Activated CD8-positive, alpha-beta memory T cell treated with anti-CD3 and anti-CD28 coated beads, Interleukin-2, amount 50 U/mL, for 1 hour (primary cell): ENCODE data around the gene UCK2.

Source experiments
- DNase-seq: peaks from one replicate; pipeline ENCODE4 v3.0.0-alpha.2; 2020; ENCODE audit errors: extremely low read depth

UCK2 gene

DNA sequence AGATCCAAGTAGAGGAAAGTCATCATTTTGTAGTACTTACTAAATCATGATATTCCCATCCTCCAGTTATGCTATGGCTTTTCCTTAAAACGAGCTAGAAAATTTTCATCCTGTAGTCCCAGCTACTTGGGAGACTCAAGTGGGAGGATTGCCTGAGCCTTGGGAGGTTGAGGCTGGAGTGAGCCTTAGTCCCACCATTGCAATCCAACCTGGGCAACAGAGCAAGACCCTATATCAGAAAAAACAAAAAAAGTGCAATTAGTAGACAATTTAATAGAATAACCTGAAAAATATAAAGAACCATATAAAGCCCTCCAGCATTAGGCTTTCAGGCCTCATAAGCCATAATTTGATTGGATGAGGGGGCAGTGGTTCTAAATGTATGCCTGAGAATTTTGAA lies 6.8 kb downstream of the UCK2 start:
- DNase-seq: no peak

DNA sequence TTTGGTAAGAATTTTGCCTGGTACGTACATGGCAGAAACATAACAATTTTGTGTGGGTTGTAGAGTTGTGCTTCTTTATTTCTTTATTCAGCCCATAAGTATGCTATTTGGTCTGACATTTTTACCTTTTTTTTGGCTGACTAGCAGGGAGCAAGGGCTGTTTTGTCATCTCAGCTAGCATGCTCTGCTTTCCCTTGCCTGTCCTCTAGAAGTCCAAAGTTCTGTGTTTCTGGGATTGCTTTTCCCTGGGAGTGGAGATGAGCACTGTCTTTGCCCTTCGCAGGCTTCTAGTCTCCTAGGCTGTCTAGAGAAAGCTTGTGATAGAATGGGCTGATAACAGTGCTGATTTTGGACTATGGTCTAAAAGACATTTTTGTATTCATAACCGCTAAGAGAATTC lies 7.5 kb downstream of the UCK2 start:
- DNase-seq: no peak

DNA sequence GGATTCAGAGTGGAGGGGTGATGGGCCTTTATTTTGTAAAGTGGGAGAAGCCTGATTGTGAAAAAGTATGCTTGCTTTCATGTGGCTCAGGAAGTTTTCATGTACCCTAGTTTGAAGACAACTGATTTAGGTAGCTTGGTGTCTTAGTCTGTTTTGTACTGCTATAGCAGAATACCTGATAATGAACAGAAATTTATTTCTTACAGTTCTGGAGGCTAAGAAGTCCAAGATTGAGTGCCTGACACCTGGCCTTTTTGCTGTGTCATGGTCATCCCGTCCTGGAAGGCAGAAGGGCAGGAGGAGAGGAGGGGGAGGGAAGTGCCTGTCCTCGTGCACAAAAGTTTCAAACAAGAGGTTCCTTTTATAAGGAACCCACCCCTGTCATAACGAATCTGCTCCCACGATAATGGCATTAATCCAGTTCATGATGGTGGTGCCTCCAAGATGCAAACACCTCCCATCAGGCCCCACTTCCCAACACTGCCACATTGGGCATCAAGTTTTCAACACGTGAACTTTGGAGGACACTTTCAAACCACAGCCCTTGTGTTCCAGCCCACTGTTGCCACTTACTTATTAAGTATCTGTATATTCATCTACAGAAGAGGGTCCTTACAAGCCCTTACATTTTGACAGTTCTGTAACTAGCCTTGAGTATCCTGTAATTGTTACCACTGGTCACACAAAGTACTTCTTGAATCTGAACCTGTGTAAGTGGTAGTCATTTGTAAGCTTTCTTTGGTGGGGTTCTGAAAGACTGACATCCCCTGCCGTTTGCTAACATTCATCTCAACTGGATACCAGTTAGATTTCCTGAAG lies 9.5 kb downstream of the UCK2 start:
- no peak for DNase-seq

DNA sequence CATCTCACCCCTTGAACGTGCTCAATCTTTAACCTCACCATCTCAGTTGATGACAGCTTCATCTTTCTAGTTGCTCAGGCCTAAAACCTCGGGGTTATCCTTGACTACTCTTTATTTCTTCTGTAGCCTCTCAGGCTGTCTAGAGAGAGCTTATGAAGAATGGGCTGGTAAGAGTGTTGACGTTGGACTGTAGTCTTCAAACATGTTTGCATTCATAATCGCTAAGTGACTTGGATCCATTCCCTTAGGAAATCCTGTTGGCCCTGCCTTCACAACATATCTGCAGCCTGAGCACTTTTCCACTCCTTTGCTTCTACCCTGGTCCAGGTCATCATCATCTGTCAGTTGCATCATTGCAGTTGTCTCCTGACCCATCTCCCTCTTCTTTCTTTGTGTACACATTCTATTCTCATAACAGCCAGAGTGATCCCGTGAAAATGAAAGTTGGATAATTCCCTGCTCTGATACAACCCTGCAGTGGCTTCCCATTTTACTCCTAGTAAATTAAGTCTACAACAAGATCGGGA lies 10.5 kb downstream of the UCK2 start:
- no peak for DNase-seq

DNA sequence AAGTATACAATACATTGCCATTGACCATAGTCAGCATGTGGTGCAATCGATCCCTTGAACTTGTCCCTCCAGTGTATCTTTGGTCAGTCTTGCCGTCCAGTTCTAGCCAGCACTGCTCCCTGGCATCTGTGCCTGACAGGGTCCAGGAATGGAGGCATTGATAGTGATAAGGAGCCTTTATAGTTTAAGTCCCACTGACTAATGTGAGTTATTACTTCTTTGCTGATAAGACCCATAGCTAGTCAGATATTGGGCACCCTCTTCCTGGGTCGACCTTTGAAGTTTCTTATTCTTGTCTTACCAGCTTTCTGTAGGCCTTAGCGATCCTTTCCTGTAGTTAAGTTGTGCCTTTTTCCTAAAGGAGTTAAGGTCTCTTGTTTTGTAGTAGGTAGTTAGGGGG lies 13.0 kb downstream of the UCK2 start:
- no peak for DNase-seq

DNA sequence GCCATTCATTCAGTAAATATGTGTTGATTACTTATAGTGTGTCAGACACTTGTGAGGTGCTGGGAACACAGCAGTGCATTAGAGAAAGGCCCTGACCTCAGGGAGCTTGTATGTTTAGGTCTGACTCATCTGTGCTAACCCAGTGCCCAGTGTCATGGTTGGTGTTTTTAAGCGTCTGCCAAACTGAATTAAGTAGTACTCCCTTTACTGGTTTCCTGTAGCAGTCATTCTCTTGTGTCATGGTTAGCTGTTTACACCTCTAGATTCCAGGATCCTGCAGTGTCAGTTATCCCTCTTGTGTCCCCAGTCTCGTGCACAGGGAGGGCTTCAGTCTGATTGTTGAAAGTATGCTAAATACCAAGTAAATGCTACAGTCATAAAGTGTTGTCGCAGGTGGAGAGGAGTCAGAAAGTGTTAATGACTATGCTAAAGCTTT lies 14.2 kb downstream of the UCK2 start:
- no peak for DNase-seq

DNA sequence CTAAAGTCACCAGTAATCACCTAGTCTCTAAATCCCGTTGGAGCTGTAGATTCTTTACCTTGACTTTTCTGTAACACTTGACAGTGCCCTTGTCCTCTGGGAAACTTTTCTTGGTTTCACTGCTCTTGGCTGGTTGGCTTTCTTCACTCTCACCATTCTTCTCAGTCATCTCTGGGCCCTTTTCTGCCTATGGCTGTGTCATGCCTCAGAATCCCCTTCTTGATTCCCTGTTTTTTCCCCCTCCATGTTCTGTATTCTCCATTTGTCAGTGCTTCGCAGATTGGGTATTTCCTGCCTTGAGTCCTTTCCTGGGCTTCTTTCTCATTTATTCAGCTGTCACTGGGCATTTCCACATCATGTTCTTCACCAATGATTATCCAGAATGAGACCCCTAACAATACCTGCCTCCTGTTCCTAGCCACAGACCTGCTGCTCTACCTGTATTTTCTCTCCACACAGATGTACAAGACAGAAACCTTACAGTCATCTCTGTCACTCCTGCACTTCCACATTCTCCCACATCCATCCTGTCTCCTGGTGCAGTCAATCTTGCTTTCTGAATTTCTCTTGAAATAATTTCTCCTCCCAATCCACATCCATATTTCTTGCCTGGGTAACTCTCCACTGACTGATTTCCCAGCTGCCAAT lies 14.7 kb downstream of the UCK2 start:
- DNase-seq: no peak

DNA sequence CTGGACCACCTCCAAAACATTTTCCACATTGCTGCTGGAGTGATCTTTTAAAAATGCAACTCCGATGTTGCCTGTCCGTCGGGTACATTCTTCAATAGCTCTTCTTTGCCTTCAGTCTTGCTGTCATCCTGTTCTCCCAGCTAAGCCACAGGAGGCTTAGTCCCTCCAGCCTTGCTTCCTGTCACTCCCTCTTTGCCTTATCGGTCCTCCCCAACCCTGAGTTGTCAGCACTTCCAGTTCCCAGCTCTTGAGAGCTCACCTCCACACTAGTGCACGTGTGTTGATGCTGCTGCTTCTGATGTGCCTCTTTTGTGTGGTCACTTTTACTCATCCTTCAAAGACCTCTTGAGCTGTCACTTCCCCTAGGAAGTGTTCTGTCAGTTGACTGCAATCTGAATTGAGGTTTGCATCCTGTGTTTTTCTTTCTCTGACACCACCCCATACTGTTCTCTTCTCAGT lies 15.3 kb downstream of the UCK2 start:
- no peak for DNase-seq

DNA sequence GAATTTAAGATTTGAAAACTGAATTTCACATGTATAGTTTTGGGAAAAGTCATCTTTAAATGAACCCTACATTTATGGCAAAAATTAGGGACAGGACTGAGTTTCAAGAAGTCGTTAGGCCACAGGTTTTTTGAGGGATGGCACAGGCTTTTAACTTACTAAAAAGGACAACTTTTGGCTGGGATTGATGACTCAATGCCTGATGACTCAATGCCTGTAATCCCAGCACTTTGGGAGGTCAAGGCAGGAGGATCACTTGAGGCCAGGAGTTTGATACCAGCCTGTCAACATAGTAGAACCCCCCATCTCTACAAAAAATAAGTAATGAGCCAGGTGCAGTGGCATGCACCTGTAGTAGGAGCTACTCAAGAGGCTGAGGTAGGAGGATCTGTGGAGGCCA lies 15.9 kb downstream of the UCK2 start:
- no peak for DNase-seq

DNA sequence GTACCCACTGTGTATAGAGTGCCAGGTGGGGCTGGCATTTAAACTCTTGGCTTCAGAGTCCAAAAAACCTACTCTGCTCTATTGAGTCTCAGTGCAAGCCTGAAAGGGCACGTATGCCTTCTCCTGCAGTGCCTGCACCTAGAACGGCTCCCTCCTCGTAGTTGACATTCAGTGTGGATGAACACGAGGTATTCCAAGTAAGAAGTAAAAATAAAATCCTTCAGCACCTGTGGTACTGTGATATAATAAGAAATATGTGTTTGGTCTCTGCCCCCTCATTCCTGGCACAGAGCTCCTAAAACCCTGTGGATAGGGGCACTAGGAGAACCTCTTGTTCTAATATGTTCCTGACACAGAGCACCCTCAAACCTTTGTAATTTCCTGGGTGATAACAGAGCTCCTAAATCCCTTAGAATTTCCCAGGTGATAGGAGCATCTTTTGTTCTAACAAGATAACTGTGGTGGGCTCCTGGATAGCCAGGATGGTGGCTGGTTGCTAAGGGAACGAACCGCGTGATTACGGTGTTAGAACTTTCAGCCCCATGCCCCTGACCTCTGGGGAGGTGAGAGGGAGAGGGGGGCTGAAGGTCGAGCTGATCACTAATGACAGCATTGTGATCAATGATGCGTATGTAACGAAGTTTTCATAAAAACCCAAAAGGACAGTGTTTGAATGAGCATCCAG lies 16.8 kb downstream of the UCK2 start:
- no peak for DNase-seq

DNA sequence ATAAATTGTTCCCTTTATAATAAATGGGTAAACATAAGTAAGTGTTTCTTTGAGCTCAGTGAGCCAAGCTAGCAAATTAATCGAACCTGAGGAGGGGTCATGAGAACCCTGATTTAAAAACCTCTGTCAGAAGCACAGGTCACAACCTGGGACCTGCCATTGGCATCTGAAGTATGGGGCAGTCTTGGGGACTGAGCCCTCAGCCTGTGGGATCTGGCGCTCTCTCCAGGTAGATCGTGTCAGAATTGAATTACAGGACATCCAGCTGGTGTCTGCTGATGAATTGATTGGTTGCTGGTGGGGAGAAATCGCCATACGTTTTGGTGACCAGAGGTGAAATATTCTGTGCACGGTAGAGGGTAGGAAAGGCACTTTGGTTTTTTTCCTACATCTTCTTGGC lies 17.5 kb downstream of the UCK2 start:
- no peak for DNase-seq

DNA sequence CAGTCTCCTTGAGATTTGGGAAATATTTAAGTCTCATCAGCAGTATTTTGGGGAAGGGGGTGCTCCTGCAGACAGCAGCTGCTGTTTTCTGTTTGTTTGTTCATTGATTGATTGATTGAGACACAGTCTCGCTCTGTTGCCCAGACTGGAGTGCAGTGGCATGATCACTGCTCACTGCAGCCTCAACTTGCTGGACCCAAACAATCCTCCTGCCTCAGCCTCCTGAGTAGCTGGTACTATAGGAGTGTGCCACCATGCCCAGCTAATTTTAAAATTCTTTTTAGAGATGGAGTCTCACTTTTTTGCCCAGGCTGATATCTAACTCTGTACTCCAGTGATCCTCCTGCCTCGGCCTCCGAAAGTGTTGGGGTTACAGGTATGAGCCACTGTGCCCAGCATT lies 18.2 kb downstream of the UCK2 start:
- DNase-seq: no peak

DNA sequence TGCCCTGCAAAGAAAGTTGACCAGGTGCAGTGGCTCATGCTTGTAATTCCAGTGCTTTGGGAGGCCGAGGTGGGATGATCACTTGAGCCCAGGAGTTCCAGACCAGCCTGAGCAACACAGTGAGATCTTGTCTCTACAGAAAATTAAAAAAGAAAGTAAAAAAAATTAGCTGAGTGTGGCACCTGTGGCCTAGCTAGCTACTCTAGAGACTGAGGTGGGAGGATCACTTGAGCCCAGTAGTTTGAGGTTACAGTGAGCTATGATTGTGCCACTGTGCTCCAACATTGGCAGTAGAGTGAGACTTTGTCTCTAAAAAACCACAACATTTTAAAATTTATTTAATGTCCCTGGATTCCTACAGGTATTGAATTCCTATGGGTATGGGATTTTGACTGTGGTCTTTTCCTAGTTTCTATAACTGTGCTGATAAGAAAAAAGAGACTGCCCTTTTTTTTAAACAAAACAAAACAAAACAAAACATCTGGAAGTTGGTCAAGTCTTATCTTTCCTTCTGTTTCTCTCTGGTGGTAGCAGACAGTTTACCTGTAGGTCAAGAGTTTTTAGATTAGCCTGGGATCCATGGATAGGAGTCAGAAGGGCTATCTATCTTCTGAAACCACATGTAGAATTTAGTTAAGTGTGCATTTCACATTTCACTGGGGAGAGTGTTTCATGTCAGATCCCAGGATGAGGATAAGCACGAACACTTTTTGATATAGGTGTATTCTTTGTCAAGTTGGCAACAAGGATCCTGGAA lies 18.8 kb downstream of the UCK2 start:
- no peak for DNase-seq

DNA sequence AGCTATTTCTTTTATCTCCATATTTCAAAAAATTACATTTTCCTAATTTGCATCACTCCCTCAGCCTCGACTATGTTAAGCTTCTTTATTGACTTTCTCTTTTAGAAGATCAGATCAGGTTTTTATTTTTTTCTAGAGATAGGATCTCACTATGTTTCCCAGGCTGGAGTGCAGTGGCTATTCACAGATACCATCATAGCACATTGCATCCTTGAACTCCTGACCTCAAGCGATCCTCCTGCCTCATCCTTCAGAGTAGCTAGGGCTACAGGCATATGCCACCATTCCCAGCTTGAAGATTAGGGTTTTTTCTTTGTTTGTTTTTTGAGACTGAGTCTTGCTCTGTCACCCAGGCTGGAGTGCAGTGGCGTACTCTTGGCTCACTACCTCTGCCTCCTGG lies 20.1 kb downstream of the UCK2 start:
- no peak for DNase-seq

DNA sequence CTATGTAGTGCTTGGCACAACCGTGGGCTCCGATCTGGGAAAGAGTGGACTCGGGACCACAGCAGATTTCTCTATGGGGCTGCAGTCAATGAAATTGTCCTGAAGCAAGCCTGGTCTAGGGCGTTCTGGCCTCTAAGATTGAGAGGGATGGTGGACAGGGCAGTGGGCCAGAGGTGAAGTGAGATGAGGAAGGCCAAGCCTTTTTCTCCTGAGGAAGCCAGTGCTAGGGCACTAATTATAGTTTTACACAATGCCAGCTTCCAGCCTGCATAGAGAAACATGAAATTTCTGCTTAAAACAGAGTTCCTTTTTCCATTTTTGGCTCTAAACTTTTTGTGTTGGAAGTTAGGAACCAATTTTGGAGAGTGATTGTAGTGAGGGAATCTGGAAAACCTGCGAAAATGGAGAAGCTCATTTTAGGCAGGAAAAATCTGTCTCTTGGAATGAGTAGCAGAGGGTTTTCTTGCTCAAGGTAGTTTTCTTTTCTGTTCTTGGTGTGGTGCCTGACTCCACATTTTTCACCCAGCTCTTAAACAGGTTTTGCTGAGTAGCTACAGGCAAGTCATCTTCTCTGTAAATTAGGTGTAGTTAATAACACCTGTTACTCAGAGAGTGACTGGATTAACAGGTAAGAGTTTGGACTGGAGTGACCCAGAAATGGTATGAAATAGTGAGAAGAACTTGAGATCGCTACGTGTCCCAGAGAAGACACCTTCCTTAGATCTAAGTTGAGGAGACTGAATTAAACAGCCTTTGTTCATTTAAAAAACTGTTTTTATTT lies 22.1 kb downstream of the UCK2 start:
- DNase-seq: no peak

DNA sequence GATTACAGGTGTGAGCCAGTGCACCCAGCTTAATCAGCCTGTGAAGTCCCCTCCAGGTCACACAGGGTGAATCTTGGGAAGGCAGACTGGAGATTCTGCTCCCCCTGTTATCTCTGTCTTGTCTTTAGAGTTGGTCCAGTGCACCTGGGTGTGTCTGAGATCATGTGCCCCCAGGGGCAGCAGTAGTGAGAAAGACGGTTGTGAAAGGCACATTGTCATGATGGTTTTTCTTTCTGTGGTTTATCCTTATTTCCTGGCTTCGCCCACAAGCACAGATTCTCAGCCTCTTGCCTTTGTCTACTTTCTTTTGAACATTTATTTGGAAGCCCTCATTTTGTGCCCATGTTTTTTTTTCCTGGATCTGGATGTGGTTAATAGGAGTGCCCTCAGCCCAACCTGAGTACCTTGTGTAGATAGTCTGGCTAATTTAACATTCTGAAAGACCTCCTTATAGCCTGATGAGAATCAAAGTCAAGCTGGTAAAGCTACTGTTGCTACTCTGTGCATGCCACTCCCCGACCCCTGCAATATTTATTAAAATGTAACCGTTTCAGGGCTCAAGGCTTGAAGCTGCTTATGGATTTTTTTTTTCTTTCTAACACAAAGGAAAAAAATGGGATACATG lies 23.7 kb downstream of the UCK2 start:
- no peak for DNase-seq

DNA sequence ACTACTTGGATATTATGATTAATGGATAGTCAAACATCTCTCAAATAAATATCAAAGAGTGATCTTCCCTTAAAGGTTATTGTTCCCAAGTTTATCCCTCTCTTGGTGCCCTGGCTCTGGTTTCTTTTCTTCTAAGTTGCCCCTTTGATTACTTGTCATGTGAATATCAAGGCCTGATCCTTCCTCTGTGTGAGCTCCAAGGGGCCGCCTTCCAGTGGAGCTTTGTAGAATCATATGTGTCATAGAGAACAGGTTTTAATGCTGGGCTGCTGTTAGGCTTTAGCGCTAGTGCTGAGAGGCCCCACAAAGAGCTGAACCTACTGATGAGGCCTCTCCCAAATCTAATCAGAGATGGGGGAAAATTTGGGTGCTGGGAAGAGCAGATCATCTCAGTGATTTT lies 25.5 kb downstream of the UCK2 start:
- DNase-seq: no peak

DNA sequence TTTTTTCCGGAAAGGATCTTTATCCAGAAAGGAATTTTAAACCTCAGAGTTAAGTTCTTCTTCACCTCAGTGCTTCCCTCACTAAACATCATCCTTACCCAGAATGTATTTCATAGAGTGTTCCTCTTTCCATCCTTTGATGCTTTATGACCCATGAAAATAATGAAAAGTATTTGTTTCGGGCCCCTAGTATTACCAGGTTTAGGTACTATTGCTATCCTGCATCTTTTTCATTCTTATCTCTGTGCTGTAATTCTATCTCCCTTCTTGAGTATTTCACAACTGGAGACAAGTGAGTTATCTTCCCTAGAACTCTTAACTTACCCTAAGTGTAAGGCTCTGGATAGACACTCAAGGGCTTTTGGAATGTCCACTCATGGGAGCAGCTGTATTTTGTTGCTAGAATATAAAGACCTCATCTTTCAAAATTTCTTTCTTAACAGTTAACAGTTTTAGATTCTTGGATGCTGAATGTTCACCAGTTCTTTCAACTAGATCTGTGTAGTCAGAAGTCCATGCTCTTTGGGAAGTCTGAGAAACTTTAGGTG lies 26.2 kb downstream of the UCK2 start:
- no peak for DNase-seq

DNA sequence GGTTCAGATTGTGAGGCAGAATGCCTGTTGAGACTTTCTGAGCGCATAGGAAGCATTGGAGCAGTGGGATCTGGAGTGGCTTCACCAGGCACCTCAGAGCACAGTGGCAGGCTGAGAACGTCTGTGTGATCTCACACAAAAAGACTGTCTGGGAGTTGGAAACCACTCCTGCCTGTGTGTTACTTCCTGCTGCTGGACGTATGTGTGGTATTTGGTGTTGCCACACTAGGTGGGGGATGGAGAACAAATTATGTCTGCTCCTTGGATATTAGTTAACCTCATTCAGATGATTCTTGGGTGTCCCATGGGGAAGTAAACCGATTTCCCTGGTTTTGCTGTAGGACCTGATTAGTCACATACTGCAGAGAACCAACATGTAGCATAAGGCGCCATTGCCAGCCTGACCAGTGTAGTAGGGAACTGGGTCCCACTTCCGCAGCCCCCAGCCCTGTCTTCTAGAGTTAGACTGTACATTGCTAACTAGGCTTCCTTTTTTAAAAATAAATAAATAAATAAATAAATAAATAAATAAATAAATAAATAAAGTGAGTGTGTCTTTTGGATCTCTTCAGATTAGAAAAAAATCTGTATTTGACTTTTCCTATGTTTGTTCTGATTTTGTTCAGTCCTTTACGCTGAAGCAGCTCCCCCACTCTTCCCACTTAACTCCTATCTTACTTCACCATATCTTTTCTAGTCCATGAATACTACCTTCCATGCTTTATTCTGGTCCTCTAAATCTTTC lies 26.9 kb downstream of the UCK2 start:
- DNase-seq: no peak
